Measurements from ENCODE around the gene KANSL1. TPM values are rescaled to one million over a fixed set of nuclear protein-coding genes. Genes with fewer than 3 reads are reported as not detected.

KANSL1 gene
- total RNA-seq, 4 donors from 2014 or later = 53.8 to 107 (median 60.6) TPM

GRCh38 chr17:46141645-46142044, 51.6 kb downstream of the KANSL1 start:
- no peak for DNase-seq (ENCODE audit: low spot score in 2 of 2)
- no peak for TF ChIP-seq POLR2A (IDR thresholded peaks at IDR 0.05)
- TF ChIP-seq, protein P1, sequence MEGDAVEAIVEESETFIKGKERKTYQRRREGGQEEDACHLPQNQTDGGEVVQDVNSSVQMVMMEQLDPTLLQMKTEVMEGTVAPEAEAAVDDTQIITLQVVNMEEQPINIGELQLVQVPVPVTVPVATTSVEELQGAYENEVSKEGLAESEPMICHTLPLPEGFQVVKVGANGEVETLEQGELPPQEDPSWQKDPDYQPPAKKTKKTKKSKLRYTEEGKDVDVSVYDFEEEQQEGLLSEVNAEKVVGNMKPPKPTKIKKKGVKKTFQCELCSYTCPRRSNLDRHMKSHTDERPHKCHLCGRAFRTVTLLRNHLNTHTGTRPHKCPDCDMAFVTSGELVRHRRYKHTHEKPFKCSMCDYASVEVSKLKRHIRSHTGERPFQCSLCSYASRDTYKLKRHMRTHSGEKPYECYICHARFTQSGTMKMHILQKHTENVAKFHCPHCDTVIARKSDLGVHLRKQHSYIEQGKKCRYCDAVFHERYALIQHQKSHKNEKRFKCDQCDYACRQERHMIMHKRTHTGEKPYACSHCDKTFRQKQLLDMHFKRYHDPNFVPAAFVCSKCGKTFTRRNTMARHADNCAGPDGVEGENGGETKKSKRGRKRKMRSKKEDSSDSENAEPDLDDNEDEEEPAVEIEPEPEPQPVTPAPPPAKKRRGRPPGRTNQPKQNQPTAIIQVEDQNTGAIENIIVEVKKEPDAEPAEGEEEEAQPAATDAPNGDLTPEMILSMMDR (IDR thresholded peaks at IDR 0.05) = no peak
- intact Hi-C loops (cut with DNase I; ENCODE audit: low total_unique reads) = no loop called here
- no peak overlapping the region for H3K4me3 ChIP-seq (ENCODE audit: low read depth, poor library complexity, severe bottlenecking)
- WGBS, 2 donors = 79 to 85% methylated on average over 5 of the region's 5 CpGs

GRCh38 chr17:46140645-46141197, 52.5 kb downstream of the KANSL1 start:
- DNase-seq (ENCODE audit: low spot score in 2 of 2) = no peak
- no peak for TF ChIP-seq POLR2A (IDR thresholded peaks at IDR 0.05)
- TF ChIP-seq, protein P1 (IDR thresholded peaks at IDR 0.05) = no peak
- H3K4me3 ChIP-seq (ENCODE audit: low read depth, poor library complexity, severe bottlenecking) = no peak overlapping the region
- WGBS, 2 donors = 91 to 94% methylated on average over 2 of the region's 2 CpGs
- intact Hi-C loops (cut with DNase I; ENCODE audit: low total_unique reads) = no loop called here

GRCh38 chr17:46139432-46140210, 53.6 kb downstream of the KANSL1 start:
- H3K4me3 ChIP-seq (ENCODE audit: low read depth, poor library complexity, severe bottlenecking) = no peak overlapping the region
- no peak for DNase-seq (ENCODE audit: low spot score in 2 of 2)
- 60 to 72% methylated on average over 5 of the region's 5 CpGs for WGBS, 2 donors
- no peak for TF ChIP-seq POLR2A (IDR thresholded peaks at IDR 0.05)
- TF ChIP-seq, protein P1 (IDR thresholded peaks at IDR 0.05) = no peak
- intact Hi-C loops (cut with DNase I; ENCODE audit: low total_unique reads) = no loop called here

GRCh38 chr17:46138473-46138872, 54.8 kb downstream of the KANSL1 start:
- intact Hi-C loops (cut with DNase I; ENCODE audit: low total_unique reads) = no loop called here
- 72 to 79% methylated on average over 3 of the region's 3 CpGs for WGBS, 2 donors
- TF ChIP-seq, protein P1 (IDR thresholded peaks at IDR 0.05) = no peak
- TF ChIP-seq POLR2A (IDR thresholded peaks at IDR 0.05) = no peak
- H3K4me3 ChIP-seq (ENCODE audit: low read depth, poor library complexity, severe bottlenecking) = no peak overlapping the region
- DNase-seq (ENCODE audit: low spot score in 2 of 2) = no peak

GRCh38 chr17:46136820-46137219, 56.4 kb downstream of the KANSL1 start:
- intact Hi-C loops (cut with DNase I; ENCODE audit: low total_unique reads) = no loop called here
- no peak for TF ChIP-seq POLR2A (IDR thresholded peaks at IDR 0.05)
- TF ChIP-seq, protein P1 (IDR thresholded peaks at IDR 0.05) = no peak
- DNase-seq (ENCODE audit: low spot score in 2 of 2) = no peak
- no peak overlapping the region for H3K4me3 ChIP-seq (ENCODE audit: low read depth, poor library complexity, severe bottlenecking)
